Breast epithelium (tissue), 4 donors: ENCODE measurements around the gene C6orf163. TPM values are rescaled to one million over a fixed set of nuclear protein-coding genes. Genes with fewer than 3 reads are reported as not detected.
"Not testable (repeated sequence)": the region's sequence is repeated elsewhere in the genome, so short reads cannot be mapped to it uniquely, and the experiment has no call there.

ENCODE experiments used
- DNase-seq, 2 donors: peaks; one replicate each; pipeline ENCODE4 v3.0.0-alpha.2; 2019; ENCODE audit warnings: low spot score in 2 of 2
- H3K27ac ChIP-seq, 2 donors: fragments of 200-600 bp; sonication (generic) in 1 of 2; one replicate each; pipeline ENCODE4 v1.5.1; 2016 to 2019; ENCODE audit warnings: mild to moderate bottlenecking in 1 of 2
- H3K27me3 ChIP-seq, 2 donors: fragments of 200-600 bp; sonication (generic) in 1 of 2; one replicate each; pipeline versions ENCODE4 v1.5.1 to v1.6.0; 2017 to 2019; ENCODE audit warnings: control low read depth in 1 of 2, mild to moderate bottlenecking in 1 of 2
- H3K36me3 ChIP-seq: fragments of 200-600 bp; one replicate; pipeline ENCODE4 v1.5.1; 2019
- H3K4me1 ChIP-seq, 2 donors: fragments of 200-600 bp; sonication (generic); one replicate each; pipeline ENCODE4 v1.5.1; 2016 to 2019; ENCODE audit warnings: control low read depth in 1 of 2
- H3K4me3 ChIP-seq, 3 donors: fragments of 200-600 bp; sonication (generic); 1 replicate in 2 of 3; 2 replicates in 1 of 3; pipeline ENCODE4 v1.5.1; 2016 to 2019; ENCODE audit warnings: mild to moderate bottlenecking in 3 of 3, moderate library complexity in 2 of 3
- H3K9me3 ChIP-seq, 2 donors: fragments of 200-600 bp; sonication (generic) in 1 of 2; one replicate each; pipeline ENCODE4 v1.5.1; 2016 to 2019; ENCODE audit warnings: control low read depth in 1 of 2
- POLR2A ChIP-seq: fragments of 450-650 bp; IDR thresholded peaks from one replicate; pipeline ENCODE4 v1.6.1; 2016; ENCODE audit warnings: antibody characterized with exemption, mild to moderate bottlenecking, moderate library complexity
- POLR2AphosphoS5 ChIP-seq, 3 donors: sonication (generic); formaldehyde crosslinking; IDR thresholded peaks; one replicate each; pipeline ENCODE4 v1.6.1; 2017; ENCODE audit warnings: antibody characterized with exemption in 3 of 3
- intact Hi-C: fragments of 100-400 bp; cut with DNase I; formaldehyde crosslinking; loops from one replicate; pipeline ENCODE4 v1.15.1; 2023; ENCODE audit warnings: low total_unique reads
- total RNA-seq, 3 donors: library from RNA; depleted of rRNA; stranded (reverse); fragments of >200 nt; gene quantifications; one replicate each; pipeline ENCODE4 v1.1.0, GENCODE V29; 2016
- TF ChIP-seq, protein P1 (sequence below), 3 donors: fragments of 450-650 bp; IDR thresholded peaks; one replicate each; pipeline ENCODE4 v1.5.1; 2016 to 2017; ENCODE audit warnings: antibody characterized with exemption in 3 of 3, mild to moderate bottlenecking in 3 of 3, moderate library complexity in 3 of 3

C6orf163 gene
- total RNA-seq, result 1 to 10 TPM; 3.5 to 6.2 (median 4.7) TPM

DNA sequence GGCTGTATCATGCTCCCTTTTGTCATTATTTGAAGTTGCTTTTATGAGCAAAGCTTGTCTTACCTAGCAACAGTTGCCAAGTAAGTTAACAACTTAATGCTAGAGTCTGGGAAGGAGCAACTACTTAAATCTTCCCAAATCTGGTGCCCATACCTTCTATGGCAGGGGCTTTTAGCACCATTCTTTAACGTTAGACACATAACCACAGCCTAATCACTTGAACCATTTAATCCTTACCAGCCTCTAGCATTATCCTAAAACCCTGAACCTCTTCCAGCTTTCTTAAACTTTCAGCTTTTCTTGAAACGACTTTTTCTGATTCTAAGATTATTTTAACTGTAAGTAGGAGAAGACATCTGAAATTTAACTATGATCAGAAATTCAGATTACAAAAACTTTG lies at the start of gene C6orf163:
C6orf163 (plus strand) TSS at position 83 of the 400 bp plus-strand sequence; CDS start at position 370, 287 bp downstream.
- Histone ChIP-seq H3K27ac (no peak within 1 kb of the TSS), H3K9me3 (no peaks in the 10 kb centered on the region), H3K36me3 (no peaks in the 10 kb centered on the region), H3K4me3 (no peak within 1 kb of the TSS), H3K4me1 (no peaks in the 10 kb centered on the region), H3K27me3 (no peaks in the 10 kb centered on the region)
- TF ChIP-seq POLR2AphosphoS5 (IDR thresholded peaks at IDR 0.05) (no peak), POLR2A (no peak)
- TF ChIP-seq, protein P1, sequence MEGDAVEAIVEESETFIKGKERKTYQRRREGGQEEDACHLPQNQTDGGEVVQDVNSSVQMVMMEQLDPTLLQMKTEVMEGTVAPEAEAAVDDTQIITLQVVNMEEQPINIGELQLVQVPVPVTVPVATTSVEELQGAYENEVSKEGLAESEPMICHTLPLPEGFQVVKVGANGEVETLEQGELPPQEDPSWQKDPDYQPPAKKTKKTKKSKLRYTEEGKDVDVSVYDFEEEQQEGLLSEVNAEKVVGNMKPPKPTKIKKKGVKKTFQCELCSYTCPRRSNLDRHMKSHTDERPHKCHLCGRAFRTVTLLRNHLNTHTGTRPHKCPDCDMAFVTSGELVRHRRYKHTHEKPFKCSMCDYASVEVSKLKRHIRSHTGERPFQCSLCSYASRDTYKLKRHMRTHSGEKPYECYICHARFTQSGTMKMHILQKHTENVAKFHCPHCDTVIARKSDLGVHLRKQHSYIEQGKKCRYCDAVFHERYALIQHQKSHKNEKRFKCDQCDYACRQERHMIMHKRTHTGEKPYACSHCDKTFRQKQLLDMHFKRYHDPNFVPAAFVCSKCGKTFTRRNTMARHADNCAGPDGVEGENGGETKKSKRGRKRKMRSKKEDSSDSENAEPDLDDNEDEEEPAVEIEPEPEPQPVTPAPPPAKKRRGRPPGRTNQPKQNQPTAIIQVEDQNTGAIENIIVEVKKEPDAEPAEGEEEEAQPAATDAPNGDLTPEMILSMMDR (IDR thresholded peaks at IDR 0.05), result no peak
- no peak for DNase-seq
- intact Hi-C loops, result no loop called here

DNA sequence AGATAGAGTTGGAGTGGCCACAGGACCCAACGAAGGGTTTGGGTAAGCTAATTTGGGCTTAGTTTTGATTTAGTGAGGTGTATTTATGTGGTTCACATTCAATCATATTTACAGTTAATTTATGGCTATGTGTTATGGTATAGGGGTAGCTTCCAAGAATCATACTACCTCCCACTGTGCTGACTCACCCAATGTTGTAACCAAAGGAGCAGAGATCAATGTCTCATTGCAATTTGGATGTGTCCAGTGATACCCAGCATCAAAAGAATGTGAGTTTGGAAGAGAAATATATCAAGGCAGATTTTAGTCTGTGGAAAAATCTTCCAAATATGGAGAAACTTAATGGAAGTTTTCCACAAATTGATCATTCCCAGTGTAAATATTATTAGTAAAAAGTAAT lies 47.5 kb upstream of the C6orf163 start:
- Histone ChIP-seq H3K27me3 (no peaks in the 10 kb centered on the region), H3K36me3 (no peaks in the 10 kb centered on the region), H3K4me3 (no peak overlapping the region), H3K9me3 (peaks cover 0 to 7% of the 10 kb centered on the region in 2 donors), H3K27ac (no peak overlapping the region), H3K4me1 (no peaks in the 10 kb centered on the region)
- no peak for DNase-seq
- intact Hi-C loops, result no loop called here
- TF ChIP-seq, protein P1 (IDR thresholded peaks at IDR 0.05), result no peak
- TF ChIP-seq POLR2A (no peak), POLR2AphosphoS5 (IDR thresholded peaks at IDR 0.05) (no peak)

DNA sequence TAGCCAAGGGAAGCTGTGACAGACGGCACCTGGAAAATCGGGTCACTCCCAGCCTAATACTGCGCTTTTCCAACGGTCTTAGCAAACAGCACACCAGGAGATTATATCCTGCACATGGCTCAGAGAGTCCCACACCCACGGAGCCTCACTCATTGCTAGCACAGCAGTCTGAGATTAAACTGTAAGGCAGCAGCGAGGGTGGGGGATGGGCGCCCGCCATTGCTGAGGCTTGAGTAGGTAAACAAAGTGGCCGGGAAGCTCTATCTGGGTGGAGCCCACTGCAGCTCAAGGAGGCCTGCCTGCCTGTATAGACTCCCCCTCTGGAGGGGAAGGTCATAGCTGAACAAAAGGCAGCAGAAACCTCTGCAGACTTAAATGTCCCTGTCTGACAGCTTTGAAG lies 43.3 kb upstream of the C6orf163 start:
- H3K36me3 ChIP-seq, H3K4me3 ChIP-seq, H3K4me1 ChIP-seq, H3K27me3 ChIP-seq, intact Hi-C loops, H3K9me3 ChIP-seq, H3K27ac ChIP-seq, DNase-seq: not testable (repeated sequence)

DNA sequence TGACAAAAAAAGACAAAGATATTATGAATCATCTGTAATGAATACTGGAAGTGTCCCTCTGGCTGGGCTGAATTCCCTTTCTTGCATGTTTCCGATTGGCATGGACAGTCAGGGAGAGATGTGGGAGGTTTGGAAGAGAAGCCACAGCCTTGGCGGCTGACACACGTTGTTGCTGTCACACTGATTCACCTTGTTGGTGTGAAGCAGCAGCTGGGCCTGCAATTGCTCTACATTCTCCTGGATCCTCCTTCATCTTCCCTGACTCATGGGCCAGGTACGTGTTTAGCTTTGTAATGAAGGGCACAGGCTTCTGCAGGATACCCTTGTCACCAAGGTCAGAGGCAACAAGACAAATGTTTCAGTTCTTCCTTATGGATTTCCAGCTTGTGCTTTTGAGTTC lies 35.6 kb upstream of the C6orf163 start:
- intact Hi-C loops, result no loop called here
- no peak overlapping the region for H3K27ac ChIP-seq
- no peaks in the 10 kb centered on the region for H3K9me3 ChIP-seq
- no peaks in the 10 kb centered on the region for H3K27me3 ChIP-seq
- DNase-seq, result no peak
- no peaks in the 10 kb centered on the region for H3K4me1 ChIP-seq
- no peak for TF ChIP-seq POLR2AphosphoS5 (IDR thresholded peaks at IDR 0.05)
- TF ChIP-seq, protein P1 (IDR thresholded peaks at IDR 0.05), result no peak
- TF ChIP-seq POLR2A, result no peak
- H3K36me3 ChIP-seq, result no peaks in the 10 kb centered on the region
- H3K4me3 ChIP-seq, result no peak overlapping the region

DNA sequence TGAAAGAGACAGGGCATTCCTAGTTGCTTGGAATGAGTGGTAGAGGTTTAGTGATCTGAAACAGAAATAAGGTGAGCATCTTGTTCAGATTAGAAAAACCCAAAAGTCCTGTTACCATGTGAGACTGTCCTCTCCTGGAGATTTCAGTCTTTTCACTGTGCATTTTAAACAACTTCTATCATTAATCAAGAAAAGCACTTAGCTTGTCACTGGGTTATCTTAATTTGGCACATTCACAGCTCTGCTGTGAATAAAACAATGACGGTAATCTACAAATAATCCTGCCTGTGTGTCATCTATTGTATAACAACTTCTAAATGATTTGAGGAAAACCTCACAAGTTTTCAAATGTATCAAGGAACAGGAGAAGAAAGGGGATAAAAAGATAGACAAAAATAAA lies 31.8 kb upstream of the C6orf163 start:
- Histone ChIP-seq H3K27me3 (no peaks in the 10 kb centered on the region), H3K36me3 (no peaks in the 10 kb centered on the region), H3K4me1 (no peaks in the 10 kb centered on the region), H3K27ac (no peak overlapping the region), H3K4me3 (no peak overlapping the region), H3K9me3 (no peaks in the 10 kb centered on the region)
- TF ChIP-seq POLR2A (no peak), POLR2AphosphoS5 (IDR thresholded peaks at IDR 0.05) (no peak)
- TF ChIP-seq, protein P1 (IDR thresholded peaks at IDR 0.05), result no peak
- DNase-seq, result no peak
- intact Hi-C loops, result no loop called here

DNA sequence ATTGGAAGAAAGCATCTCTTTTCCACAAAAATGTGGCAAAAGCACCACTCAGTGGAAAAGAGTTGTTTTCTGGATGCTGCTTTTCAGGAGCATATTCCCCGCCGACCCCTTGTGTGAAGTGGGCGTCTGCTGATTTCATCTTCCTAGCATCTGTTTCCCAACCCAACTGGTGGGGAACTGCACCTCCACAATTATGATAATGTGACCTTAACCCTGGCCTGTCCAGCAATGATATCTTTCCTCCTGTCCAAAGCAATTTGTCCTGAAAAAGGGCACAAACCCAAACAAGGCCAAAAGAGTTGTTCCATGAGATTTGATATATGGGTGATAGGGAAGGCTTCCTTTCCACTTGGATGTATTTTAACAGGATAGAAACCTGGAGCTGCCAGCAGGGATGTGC lies 29.5 kb upstream of the C6orf163 start:
- H3K9me3 ChIP-seq, result no peaks in the 10 kb centered on the region
- TF ChIP-seq, protein P1 (IDR thresholded peaks at IDR 0.05), result no peak
- TF ChIP-seq POLR2AphosphoS5 (IDR thresholded peaks at IDR 0.05) (no peak), POLR2A (no peak)
- no peak for DNase-seq
- H3K4me3 ChIP-seq, result no peak overlapping the region
- H3K4me1 ChIP-seq, result no peaks in the 10 kb centered on the region
- H3K36me3 ChIP-seq, result no peaks in the 10 kb centered on the region
- intact Hi-C loops, result no loop called here
- H3K27ac ChIP-seq, result no peak overlapping the region
- H3K27me3 ChIP-seq, result no peaks in the 10 kb centered on the region
